ENCODE data around the gene BPIFB4.

Gene BPIFB4

GRCh38 chr20:33062105-33062824, 17.2 kb upstream of the BPIFB4 start:
- DNase-seq (ENCODE audit: low read depth in 2 of 2), result no peak

- no peak for DNase-seq (ENCODE audit: low read depth in 2 of 2)
Measured at GRCh38 chr20:33062825-33063149, 16.7 kb upstream of the BPIFB4 start.

GRCh38 chr20:33063271-33063670, 16.2 kb upstream of the BPIFB4 start:
- no peak for DNase-seq (ENCODE audit: low read depth in 2 of 2)

DNA sequence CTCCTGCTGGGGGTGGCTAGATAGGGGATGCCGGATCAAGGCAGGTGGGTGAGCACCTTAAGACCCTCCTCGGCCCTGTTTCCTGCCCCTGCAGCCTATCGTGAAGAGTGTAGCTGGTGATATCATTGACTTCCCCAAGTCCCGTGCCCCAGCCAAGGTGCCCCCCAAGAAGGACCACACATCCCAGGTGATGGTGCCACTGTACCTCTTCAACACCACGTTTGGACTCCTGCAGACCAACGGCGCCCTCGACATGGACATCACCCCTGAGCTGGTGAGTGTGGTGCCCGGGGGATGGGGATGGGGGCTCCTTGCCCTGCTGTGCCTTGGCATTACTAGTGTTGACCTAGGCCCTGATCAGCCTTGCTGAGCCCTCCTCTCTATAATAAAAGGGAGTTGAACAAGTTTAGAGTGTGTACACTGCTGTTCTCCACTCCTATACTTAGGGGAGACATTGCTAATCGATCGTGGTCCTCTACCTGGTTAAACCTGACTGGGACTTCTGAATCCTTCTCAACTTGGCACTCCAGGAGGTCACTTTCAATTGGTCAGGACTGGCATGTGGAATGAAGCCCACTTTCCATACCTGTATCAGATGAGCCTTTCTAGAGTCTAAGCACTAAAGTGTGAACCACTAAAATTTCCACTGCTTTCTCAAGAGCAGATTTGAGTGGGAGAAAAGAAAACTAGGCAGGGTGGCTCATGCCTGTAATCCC, 14.7 kb upstream of the BPIFB4 start:
- DNase-seq (ENCODE audit: low read depth in 2 of 2), result no peak

DNA sequence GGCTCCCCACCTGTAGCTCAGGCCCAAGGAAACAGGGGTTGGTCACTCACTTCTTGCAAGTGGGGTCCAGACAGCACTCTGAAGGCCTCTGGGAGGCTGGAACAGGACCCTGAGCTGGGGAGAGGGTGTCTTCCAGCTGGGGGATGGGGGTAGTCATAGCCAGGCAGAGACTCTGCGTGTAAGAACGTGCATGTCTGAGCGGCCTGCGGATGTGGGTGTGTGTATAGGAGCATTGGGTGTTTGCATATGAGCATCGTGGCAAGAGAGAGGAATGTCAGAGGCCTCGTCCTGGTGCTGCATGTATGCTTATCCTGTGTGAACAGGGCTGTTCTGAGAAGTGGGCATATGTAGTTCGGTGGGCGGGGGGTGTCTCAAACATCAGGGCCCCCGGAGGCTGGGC, 13.7 kb upstream of the BPIFB4 start:
- DNase-seq (ENCODE audit: low read depth in 2 of 2), result no peak

GRCh38 chr20:33067806-33068205, 11.6 kb upstream of the BPIFB4 start:
- no peak for DNase-seq (ENCODE audit: low read depth in 2 of 2)

- no peak for DNase-seq (ENCODE audit: low read depth in 2 of 2)
Measured at GRCh38 chr20:33068251-33068939, 11.0 kb upstream of the BPIFB4 start.

GRCh38 chr20:33069673-33070072, 9.8 kb upstream of the BPIFB4 start:
- no peak for DNase-seq (ENCODE audit: low read depth in 2 of 2)

DNA sequence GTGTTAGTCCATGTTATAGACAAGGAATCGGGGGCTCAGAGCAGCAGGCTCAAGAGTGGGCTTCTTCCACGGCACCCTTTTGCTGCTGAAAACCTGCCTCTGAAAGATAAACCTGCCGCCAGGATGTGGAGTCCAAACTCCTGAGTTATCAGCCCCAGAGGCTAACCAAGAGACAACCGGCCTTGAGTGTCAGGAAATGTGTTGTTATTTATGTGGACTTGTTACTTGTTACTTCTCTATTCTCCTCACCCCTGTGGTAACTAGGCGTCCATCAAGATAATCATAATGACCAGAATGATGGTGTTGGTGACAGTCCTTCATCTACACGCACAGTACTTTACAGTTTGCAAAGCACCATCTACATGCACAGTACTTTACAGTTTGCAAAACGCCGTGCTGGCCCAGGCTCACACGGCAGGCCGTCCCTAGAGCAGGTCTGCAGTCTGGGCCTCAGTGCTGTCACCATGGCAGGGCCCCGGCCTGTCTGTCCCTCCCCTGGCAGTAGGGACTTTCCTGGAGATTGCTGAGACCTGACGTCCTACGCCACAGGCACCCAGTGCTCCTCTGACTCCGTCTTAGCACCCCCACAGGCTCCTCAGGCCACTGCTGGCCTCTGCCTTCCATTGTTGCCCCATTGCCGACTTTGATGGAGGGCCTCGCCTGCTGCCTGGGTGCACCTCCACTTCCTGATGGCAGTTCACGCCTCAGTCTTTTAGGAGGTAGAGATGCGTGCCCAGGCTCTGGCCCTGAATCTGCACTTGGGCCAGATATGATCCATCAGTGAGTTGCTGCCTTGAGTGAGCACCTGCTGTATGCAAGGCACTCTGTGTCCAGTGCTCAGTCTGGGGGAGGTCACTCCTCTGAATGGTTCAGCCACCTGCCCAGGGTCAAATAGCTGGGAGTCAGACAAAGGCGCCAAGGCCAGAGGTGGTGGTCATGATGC, 9.1 kb upstream of the BPIFB4 start:
- DNase-seq (ENCODE audit: low read depth in 2 of 2), result no peak

DNA sequence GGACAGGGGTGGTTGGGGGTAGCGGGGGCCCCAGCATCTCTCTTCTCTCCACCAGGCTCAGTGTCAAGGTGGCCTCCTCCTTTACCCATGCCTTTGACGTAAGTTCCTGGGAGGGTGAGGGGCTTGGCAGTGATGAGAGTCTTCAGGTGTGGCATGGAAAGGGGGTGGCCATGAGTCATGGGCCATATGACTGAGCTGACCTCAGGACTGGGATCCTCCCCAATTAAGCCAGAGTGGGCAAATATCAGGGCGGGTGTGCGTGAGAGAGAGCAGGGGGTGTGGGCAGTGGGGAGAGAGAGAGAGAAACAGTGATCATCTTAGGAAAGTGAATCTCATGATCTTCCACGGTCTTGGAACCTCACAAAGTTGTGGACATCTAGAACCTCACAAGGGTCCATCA, 8.2 kb upstream of the BPIFB4 start:
- no peak for DNase-seq (ENCODE audit: low read depth in 2 of 2)

- no peak for DNase-seq (ENCODE audit: low read depth in 2 of 2)
Measured at GRCh38 chr20:33072362-33072761, 7.1 kb upstream of the BPIFB4 start.

DNA sequence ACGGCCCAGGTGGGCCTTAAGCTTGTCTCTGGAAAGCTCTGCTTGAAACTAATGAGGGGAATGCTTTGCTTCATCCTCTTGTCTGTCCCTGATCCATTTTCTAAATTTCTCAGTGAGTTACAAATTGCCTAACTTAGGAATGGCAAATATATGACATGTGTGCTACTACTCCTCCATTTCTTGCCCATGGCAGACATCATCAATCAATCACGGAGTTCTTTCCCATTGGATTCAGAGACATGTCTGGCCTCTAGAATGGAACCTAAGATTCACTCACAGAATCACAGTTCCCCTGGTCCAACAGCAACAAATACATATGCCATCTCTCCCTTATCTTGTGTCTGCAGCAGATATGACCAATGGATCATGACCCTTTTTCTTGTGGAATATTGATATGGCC, 6.6 kb upstream of the BPIFB4 start:
- no peak for DNase-seq (ENCODE audit: low read depth in 2 of 2)

DNA sequence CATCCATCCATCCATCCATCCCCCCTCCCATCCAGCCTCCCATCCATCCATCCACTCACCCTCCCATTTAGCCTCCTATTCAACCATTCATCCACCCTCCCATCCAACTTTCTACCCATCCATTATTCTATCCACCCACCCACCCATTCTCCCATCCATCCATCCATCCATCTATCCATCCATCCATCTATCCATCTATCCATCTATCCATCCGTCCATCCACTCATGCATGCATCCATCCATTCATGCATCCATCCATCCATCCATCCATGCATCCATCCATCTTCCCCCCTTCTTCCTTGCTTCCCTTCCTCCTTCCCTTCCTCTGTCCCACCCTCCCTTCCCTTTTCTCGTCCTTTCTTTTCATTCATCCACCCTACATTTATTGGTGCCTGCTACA, 4.8 kb upstream of the BPIFB4 start:
- DNase-seq (ENCODE audit: low read depth in 2 of 2), result no peak

DNA sequence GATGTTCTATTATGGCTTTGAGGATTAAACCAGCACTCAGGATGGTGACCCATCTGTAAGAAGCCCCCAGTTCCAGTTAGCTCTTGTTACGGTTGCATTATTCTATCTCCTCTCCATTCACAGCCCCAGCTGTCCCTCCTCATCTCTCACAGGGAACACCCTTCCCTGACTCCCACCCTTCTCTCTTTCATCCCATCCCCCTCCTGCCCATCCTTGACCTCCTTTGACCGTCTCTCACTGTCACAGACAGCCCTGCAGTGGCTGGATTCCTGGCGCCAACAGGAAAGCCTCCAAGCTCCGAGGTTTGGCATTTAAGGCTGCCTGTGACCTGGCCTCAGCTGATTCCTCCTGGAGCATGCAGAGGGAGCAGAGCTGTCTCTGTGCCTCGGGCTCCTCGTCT, 4.2 kb upstream of the BPIFB4 start:
- no peak for DNase-seq (ENCODE audit: low read depth in 2 of 2)

DNA sequence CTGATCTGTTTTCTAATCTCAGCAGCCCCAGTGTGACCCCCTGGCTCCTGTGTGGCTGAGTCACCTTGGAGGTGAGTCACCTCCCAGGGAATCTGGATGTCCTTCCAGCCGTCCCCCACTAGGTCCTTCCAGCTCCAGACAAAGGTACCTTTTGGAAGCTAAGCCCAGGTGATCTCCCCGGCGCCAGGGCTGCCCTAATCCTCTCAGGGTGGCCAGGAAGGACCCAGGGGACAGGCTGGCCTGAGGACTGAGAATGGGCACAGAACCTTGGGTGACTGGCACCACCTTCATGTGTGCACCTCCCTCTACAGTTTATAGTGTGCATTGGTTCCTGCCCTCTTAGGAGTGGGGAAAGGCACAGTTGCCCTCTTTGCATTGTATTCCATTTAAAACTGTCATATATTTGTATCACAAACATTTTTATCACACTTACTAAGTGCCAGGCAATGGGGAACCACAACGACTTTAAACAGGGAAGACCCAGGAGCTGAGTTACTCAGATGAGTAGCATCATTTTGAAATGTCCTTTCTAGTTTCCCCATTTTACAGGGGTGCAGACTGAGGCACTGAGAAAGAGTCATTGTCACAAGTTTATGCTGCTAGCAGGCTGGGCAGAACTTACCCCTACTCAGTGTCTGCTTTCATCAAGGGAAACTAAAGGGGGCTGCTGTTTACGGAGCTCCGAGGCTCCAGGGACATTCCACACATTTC, 2.6 kb upstream of the BPIFB4 start:
- no peak for DNase-seq (ENCODE audit: low read depth in 2 of 2)

DNA sequence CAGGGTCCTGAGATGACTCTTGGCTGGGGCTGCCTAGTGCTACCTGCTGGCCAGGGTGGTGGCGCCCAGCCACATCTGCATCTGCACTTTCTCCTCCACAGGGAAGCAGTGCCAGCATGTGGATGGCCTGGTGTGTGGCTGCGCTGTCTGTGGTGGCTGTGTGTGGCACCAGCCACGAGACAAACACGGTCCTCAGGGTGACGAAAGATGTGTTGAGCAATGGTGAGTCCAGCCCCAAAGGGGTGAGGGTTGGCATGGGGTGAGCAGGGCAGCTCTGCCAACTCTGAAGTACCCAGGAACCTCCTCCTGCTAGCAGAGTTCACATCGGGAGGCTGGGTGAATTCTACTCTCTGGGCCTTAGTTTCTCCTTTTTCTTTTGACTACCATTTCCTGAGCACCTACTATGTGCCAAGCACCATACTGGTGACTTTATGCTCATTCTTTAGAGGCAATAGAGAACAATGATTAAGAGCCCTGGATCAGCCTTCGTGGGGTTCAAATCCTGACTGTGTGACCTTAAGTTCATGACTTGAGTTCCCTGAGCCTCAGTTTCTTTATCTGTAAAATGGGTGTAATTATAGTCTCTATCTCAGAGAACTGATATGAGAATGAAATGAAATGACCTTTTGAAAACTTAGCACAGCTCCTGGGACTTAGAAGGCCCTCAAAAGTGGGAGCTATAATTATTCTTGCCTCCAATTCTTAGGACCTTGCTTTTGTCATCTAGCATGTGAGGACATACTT, 2.1 kb downstream of the BPIFB4 start:
- DNase-seq (ENCODE audit: low read depth in 2 of 2), result no peak

DNA sequence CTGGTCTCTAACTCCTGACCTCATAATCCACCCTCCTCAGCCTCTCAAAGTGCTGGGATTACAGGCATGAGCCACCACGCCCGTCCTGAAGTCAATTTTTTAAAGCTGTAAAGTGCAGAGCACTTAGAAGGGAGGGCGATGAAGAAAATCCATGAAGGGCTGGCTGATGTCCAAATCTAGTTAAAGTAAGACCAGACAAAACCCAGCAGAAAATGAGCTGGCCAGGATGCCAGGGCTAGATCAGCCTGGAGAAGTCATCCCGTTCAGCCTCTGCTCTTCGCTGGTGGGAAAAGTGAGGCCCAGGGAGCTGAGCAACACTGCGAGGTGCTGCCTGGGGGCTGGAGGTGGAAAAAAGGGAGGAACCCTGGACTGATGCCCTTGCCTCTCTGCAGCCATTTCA, 3.1 kb downstream of the BPIFB4 start:
- no peak for DNase-seq (ENCODE audit: low read depth in 2 of 2)

- DNase-seq (ENCODE audit: low read depth in 2 of 2), result no peak
Measured at GRCh38 chr20:33083544-33084340, 4.3 kb downstream of the BPIFB4 start.

DNA sequence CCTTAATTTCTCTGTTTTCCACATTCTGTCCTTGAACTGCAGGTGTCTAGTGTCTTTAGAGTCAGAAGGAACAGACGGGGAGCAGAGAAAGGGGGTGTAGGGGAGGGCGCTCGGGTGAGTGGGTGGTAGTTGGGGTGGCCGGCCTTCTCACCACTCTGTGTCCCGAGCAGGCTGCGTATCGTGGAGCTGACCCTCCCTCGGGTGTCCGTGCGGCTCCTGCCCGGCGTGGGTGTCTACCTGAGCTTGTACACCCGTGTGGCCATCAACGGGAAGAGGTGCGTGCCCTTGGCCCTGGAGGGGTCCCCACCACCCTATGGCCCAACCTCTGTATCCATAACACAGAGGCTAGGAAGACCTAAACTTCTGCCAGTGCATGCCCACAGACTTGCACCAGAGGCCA, 5.3 kb downstream of the BPIFB4 start:
- no peak for DNase-seq (ENCODE audit: low read depth in 2 of 2)
